Measurements from ENCODE around the gene SMAD9. TPM values are rescaled to one million over a fixed set of nuclear protein-coding genes. Genes with fewer than 3 reads are reported as not detected.
A peak's percentile ranks its signal among the peaks of the same experiment; 100 is the strongest.

SMAD9 gene
- total RNA-seq, 1 experiment from 2014 or later = 0.74 TPM

DNA sequence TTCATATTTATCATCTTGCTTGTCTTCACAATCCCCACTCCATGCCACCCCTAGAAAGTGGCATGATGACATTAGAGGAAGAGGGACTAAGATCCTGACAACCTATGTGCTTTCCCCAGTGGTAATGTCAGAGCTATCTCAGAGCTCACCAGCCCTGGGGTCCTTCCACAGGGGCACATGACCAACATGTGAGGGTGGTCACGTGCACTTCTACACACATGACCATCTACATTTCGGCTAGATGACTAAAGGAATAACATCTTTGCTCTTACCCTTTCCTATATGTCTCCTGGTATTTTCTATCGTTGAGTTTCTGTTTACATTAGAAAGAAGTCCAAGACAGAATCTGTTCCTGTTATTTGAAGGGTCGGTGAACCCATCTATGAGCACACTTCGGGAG lies 54.8 kb downstream of the SMAD9 start:
- no peak for DNase-seq (ENCODE audit: low read depth)

DNA sequence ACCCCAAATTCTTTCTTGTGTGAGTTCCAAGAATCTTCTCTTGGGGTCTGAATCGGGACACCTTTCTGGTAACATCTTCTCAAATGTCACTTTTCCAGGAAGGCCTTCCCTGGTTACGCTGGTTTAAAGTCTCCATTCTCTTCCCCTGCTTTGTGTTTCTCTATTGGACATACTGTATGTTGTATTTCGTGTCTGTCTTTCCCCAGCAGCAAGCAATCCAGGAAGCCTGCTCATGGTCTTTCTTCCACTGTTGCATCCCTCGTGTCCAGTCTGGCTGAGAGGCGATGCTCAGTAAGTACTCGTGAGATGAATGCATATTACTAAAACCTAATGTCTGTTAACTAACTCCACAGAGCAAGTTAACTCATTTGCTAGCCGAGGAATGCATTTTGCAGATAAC lies 57.3 kb downstream of the SMAD9 start:
- DNase-seq (ENCODE audit: low read depth) = no peak

DNA sequence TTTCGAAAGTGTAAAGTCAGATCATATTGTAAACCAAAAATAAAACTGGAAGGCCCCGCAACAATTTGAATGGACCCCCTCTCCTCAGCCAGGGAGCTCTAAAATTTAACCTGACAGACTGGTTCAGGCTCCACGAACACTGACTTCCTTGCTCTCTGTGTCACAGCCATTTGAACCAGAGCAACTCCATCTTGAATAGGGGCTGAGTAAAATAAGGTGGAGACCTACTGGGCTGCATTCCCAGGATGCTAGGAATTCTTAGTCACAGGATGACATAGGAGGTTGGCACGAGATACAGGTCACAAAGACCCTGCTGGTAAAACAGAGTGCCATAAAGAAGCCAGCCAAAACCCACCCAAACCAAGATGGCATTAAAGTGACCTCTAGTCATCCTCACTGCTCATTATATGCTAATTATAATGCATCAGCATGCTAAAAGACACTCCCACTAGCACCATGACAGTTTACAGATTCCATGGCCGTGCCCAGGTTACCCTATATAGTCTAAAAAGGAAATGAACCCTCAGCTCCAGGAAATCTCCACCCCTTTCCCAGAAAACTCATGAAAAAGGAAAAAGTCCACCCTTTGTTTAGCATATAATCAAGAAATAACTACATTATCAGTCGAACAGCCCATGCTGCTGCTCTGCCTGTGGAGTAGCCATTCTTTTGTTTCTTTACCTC lies 57.9 kb downstream of the SMAD9 start:
- DNase-seq (ENCODE audit: low read depth) = no peak

DNA sequence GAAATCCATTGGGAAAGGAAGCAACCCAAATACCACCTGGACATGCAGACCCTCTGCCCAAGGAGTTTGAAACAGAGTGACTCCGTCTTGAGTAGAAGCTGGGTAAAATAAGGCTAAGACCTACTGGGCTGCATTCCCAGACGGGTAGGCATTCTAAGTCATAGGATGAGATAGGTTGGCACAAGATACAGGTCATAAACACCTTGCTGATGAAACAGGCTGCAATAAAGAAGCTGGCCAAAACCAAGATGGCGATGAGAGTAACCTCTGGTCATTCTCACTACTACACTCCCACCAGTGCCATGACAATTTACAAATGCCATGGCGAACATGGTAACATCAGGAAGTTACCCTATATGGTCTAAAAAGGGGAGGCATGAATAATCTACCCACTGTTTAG lies 60.8 kb downstream of the SMAD9 start:
- DNase-seq (ENCODE audit: low read depth) = no peak

DNA sequence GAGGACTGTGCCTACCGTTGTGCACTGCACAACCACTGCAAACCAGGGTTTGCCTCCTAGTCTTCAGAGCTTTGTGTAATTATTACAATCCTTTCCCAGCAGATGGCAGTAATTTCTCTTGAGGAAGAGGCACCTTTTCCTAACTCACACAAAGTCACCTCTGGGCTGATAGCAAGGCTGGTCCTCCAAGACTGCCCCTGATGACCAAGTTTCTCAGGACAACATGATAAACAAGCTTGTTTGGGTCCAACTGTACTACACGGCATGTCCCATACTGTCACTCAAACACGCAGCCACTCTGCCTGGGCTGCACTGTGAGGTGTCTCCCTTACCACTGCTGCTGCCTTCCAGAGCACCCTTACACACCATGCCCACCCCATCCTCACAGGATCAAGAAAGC lies 61.7 kb downstream of the SMAD9 start:
- peak; percentile 4 for DNase-seq (ENCODE audit: low read depth)

DNA sequence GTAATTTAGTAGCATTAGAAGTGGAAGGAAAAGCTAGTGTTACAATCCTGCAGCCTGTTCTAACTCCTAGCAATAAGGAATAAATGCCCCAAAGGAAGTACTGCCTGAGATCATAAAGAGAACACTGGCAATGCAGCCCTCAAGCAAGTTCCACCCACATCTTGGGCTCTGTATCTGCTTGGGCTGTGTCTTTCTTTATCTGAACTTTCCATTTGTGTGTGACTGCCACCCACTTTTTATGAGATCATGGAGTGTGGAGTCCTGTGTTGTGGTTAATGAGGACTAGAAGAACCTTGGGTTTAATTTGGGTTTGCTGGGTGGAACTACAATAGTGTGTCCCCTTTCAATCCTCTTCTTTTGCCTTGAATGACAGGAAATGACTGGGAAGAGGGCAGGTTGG lies 62.8 kb downstream of the SMAD9 start:
- no peak for DNase-seq (ENCODE audit: low read depth)

DNA sequence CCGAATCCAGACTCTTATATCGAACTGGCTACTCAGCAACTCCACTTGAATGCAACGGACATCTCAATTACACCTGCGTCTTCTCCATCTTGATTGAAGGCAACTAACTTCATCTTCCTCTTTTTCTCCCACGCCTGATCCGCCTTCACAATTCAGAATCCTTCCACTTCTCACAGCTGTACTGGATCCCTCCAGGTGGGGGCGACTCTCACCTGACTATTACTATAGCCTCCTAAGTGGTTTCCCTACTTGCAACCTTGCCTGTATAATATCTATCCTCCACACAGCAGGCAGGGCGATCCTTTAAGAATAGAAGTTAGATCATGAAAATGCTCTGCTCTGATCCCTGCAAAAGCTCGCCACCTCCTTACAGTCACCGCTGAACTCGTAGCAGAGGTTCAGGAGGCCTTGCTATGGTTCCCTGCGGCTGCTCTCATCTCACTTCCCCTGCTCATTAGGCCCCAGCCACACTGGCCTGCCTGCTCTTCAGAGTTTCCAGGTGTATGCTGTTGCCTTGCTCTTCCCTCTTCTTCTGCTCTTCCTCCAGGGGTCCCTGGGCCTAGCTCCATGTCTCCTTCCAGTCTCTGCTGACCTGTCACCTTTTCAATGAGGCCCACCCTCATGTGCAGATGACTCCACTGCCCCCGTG lies 69.1 kb downstream of the SMAD9 start:
- DNase-seq (ENCODE audit: low read depth) = no peak

DNA sequence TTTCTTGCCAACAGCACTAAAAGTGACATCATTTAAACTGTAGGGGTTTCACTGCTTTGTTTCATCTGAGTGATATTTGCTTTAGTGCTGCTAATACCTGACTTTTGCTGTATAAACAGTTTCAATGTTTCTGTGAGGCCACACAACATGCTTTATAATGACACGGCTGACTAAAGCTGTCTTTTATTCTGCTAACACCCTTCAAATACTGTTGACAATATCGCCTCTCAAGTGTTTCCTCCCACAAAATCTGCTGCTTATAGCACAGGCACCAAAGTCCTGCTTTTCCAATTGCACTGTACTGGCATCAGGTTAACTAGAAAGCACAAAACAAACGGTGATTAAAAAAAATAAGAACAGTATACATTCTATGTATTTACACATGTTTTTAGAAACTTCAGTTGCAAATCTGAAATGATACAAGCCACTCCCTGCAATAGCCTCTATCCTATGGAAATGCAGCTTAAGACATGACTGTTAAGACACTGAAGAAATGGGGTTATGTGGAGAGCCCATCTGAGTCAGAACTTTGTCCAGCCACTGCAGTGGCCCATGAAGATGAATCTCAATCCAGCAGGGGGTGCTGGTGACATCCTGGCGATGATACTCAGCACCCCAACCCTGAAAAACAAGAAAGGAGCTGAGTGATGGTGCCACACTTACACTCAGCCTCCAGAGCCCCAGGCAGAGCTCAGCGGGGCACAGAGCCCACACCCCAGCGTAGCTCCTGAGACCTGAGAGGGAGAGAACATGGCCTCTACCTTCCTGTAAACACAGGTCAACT lies 71.6 kb downstream of the SMAD9 start:
- peak; percentile 17 for DNase-seq (ENCODE audit: low read depth)

DNA sequence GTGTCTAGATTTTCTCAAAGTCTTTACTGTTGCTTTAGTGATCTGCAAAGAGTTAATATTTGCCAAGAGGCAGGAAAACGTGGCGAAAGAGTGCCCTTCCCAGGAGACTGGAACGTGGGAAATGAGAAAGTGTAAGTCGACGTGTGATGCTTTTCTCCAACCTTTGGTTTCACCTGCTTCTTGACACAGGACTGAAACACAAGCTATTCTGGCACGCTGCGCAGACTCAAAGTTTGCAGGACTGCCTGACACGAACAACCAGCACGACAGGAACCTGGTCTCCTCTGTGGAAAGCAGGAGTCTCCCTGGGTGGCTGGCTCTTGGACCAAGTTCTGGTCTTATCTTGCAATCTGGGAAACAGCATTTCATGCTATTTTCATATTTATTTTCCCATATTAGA lies 72.4 kb downstream of the SMAD9 start:
- no peak for DNase-seq (ENCODE audit: low read depth)

DNA sequence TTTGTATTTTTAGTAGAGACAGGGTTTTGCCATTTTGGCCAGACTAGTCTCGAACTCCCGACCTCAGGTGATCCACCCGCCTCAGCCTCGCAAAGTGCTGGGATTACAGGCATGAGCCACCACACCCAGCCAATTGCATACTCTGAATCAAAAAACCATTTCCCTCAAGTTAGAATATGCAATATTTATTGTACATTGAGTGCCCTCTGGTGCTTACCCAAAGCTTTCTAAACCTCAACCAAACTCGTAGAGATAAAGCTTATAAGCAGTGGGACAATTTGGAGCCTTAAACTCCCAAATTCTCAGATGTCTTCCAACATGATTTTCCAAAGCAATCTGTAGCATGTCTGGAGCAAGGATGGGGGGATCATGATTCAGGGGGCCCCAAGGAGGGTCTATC lies 78.6 kb downstream of the SMAD9 start:
- DNase-seq (ENCODE audit: low read depth) = no peak

DNA sequence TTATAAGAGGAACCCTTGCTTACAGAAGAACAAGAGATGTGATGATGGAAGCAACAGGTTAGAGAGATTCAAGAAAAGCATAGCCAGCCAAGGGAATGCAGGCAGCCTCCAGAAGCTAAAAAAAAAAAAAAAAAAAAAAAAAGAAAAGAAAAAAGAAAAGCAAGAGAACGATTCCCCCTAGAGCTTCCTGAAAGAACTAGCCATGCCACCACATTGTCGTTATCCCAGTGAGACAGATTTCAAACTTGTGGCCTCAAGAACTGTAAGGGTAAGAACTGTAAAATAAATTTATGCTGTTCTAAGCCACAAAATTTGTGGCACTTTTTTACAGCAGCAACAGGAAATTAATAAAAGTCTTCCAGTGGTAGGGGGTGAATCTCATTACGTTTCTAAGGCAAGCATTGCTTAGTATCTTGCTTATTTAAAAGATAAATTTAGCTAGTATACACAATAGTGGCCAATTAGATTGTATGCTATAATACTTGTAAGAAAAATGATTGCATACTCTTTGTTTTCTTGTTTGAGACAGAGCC lies 79.3 kb downstream of the SMAD9 start:
- DNase-seq (ENCODE audit: low read depth) = no peak

DNA sequence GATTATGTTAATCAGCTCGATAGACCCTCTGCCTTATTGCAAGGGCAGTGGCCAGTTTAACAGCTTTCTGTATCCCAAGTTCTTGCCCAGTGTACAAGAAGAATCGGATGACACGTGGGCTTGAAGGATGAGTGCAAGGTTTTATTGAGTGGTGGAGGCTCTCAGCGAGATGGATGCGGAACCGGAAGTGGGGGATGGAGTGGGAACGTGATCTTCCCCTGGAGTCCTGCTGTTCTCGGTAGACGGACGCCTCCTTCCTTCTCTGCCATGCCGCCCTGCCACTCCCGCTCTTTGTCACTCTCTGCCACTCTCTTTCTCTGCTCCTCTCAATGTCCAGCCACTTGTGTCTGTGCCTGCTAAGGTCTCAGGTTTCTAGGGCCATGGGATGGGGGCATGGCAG lies 80.1 kb downstream of the SMAD9 start:
- no peak for DNase-seq (ENCODE audit: low read depth)

DNA sequence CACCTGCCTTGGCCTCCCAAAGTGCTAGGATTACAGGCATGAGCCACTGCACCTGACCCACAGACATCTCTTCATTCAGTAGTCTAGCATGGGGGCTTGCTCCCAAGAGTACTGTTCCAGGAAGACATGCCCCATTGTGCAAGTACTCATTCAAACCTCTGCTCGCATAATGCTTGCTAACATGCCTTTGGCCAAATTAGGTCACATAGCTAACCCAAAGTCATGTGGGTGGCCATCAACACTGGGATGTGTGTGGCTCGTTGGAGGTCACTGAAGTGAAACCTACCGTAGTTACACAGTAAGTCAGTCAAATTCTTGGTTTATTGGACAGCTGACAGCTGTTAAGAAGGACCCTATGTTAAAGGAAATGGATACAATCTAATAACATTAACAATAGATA lies 80.8 kb downstream of the SMAD9 start:
- DNase-seq (ENCODE audit: low read depth) = no peak

DNA sequence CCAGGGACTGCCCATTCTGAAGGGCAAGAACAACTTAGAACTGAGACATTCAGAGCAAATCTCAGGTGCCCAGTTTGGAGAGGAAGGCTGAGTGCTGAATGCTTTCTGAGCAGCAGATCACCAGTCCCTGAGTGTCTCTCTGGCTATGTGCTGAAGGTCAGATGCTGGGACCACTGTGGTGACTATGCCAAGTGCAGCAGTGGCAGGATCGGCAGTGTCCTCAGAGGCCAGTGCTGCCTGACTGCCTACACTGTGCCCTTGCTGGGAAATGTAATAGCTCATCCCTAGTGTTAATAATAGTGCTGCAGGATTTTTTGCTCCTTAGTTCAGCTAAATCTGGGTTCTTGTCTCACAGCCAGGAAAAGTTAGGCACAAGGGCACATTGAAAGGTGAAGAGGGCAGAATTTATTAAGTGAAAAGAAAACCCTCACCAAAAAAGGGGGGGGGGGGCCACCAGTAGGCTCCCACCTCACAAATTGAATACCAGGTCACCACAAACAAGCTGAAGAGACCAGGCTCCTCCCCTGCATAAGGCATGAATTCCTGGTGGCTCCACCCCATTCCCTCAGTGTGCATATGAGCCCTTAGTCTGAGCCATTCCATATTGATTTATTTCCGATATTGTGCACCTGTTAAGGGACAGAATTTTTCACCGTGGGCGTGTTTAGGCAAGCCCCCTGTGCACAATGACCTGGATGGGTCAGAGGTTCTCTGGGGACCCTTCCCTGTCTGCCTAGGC lies 82.5 kb downstream of the SMAD9 start:
- DNase-seq (ENCODE audit: low read depth) = no peak

DNA sequence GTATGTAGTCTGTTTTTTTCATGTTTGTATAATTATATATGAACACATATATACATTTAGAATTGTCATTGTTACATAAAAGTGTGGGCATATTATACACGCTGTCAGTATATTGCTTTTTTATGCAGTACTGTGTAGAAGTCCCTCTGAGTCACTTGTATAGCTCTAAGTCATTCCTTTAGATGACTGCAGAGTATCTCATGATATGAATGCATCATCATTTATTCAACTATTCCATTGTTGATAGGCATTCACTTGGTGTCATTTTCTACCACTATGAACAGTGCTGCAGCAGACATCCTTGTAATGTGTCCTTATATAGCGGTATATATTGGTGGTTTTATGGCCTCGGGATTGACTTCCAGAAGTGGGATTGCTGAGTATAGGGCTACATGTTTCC lies 85.7 kb downstream of the SMAD9 start:
- no peak for DNase-seq (ENCODE audit: low read depth)

DNA sequence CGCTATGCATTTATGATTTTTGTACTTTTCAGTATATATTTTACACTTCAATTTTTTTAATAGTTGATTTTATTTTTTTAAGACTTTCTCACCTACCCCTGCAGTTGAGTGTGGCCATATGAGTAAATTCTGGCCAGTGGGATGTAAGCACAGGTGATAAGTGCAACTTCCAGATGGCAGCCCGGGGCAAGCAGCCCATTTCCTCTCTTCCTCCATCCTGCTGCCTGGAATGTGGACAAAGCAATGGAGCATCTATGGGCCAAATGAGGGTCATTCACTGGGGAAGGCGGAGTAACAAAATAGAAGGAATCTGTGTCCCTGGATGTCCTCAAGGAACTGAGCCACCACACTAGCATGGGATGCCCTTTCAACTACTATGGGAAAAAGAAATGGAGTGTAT lies 88.7 kb downstream of the SMAD9 start:
- DNase-seq (ENCODE audit: low read depth) = no peak

DNA sequence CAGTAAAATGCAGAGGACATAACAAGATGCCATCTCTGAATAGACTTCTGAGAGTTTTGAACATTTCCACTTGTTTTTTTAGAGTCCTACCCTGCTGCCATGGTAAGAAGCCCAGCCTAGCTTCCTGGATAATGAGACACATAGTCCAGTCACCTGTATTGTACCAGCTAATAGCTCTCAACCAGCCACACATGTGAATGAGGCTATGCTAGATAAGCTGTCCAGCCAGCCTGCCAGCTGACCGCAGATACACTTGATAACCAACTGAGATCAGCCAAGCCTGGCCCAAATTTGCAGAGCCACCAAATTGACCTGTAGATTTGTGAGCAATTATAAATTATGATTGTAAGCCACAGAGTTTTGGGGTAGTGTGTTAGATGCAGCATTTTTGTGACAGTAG lies 90.3 kb downstream of the SMAD9 start:
- no peak for DNase-seq (ENCODE audit: low read depth)

DNA sequence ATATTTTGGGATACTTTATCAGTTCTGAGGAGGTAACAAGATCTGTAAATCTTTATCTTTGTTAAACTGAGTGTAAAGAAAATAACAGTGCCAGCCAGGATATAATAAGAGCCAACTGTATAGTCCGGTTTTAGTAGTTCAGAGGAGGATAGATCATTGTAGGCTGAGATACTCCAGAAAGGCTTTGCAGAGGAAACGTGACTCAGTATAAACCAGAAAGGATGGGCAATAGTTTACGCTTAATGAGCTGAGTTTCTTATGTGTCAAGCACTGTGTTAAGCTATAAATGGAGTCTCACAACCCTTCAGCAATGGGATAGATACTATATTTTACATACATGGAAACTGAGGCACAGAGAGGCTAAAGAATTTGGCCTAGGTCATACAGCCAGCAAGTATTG lies 97.3 kb downstream of the SMAD9 start:
- no peak for DNase-seq (ENCODE audit: low read depth)

DNA sequence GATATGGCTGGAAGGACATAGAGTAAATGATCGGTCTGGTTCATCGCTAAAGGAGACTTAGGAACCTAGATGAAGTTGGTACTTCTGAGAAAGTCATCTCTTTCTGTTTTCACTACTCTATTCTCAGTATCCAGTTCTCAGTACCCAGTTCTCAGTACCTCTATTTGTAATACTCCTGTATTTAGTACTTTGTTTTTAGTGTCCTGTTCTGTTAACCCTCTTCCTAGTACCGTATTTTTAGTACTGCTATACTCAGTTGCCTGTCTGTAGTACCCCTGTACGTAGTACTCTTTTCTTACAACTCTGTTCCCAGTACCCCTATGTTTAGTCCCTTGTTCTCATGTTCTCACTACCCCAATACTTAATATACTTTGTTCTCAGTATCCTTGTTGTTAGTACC lies 99.8 kb downstream of the SMAD9 start:
- no peak for DNase-seq (ENCODE audit: low read depth)

DNA sequence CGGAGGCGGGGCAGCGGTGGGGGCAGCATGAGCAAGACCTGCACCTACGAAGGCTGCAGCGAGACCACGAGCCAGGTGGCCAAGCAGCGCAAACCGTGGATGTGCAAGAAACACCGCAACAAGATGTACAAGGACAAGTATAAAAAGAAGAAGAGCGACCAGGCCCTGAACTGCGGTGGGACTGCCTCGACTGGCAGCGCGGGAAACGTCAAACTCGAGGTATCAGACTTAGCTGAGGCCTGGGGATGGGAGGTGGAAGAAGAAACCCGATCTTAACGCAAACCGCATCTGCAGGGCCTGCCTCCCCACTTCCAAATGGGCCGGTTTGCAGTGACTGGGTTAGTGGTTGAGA lies 100.3 kb downstream of the SMAD9 start:
- DNase-seq (ENCODE audit: low read depth) = peak; percentile 17

DNA sequence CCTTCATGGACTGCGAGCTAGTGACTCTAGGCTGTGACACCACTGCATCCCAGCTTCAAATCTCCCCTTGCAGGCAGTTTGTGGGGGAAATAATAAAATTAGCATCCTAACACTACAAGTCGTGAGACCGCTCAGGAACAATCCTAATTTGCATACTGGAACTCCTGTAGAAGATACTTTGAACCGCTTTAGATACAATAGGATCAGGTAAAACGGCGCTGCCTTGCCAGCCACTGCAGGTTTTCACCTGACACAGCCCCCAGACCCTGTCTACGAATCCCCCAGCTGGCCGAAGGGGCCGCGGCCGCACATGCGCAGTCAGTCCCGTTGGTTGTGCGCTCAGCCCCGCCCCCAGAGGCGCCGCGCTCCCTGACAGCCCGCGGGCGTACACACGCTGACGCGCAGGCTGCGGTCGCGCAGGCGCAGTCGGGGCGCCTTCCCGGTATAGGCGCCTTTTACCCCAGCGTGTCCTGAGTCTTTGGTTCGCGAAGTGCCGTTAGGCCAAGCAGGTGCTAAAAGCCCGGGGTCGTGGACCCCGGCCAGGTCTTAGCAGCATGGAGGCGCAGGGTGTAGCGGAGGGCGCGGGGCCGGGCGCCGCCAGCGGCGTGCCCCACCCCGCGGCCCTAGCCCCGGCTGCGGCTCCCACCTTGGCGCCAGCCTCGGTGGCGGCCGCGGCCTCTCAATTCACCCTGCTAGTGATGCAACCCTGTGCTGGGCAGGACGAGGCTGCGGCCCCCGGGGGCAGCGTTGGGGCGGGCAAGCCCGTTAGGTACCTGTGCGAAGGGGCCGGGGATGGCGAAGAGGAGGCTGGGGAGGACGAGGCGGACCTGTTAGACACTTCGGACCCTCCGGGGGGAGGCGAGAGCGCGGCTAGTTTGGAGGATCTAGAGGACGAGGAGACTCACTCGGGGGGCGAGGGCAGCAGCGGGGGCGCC lies 101.0 kb downstream of the SMAD9 start, which contains the start of gene RFXAP:
RFXAP (plus strand) TSS at position 419 of the 935 bp plus-strand sequence; CDS start at position 555, 136 bp downstream.
- DNase-seq (ENCODE audit: low read depth) = peak; percentile 89
